Measurements from ENCODE around the gene SAT2. TPM values are rescaled to one million over a fixed set of nuclear protein-coding genes. Genes with fewer than 3 reads are reported as not detected.
A peak's percentile ranks its signal among the peaks of the same experiment; 100 is the strongest.

SAT2 gene
- total RNA-seq, 1 donor from 2014 or later, result 73.5 TPM

DNA sequence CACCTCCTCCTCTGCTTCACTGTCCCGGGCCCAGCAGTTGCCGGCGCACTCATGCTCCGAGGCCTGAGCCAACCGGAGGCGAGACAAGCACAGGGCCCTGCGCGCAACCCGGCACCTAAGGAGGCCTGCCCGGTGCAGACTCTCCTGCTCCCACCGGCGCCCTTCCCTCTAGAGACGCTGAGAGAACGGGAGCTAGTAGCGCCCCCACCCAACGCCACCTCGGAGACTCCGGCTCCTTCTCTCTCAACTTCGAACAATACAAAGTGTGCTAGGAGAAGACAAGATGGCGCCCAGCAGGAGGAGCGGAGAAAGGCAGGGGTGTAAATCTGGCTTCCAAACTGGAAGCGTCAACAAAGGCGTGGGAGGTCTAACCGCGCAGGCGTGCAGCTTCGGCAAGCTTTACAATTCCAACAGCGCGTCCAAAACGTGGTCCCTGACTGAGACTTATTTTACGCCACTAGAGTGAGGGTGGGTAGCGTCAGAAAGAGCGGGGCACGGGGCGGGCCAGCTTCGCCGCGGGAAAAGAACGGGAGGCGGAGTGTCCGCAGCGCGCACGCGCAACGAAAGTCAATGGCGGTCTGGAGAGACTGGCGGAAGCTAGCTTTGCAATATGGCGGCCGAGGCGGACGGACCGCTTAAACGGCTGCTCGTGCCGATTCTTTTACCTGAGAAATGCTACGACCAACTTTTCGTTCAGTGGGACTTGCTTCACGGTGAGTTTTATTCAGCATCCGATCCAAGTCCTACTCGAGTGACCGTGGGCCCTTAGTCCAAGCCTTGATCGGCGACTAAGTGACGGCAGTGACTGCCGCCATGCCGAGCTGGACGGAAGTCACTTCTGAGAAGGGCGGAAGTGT lies 44.1 kb downstream of the SAT2 start, which contains the start of gene MPDU1:
TSS of gene MPDU1 (plus strand) at position 600 of the 857 bp plus-strand sequence. CDS start at position 611, 11 bp downstream.
- H3K9me3 ChIP-seq (replicated peaks), result no peaks in the 10 kb centered on the region
- peaks cover 80% of the 10 kb centered on the region for H3K4me1 ChIP-seq
- intact Hi-C loops (cut with micrococcal nuclease), result no loop called here
- peak; percentile 96 for DNase-seq
- H3K27ac ChIP-seq (replicated peaks), result peak within 1 kb of the TSS; percentile 96
- H3K4me3 ChIP-seq, result peak within 1 kb of the TSS; percentile 76
- no peak for TF ChIP-seq CTCF (IDR thresholded peaks at IDR 0.05; ENCODE audit: borderline replicate concordance)
- H3K36me3 ChIP-seq, result peaks cover 19% of the 10 kb centered on the region
- H3K27me3 ChIP-seq (ENCODE audit: low read depth), result no peaks in the 10 kb centered on the region

- Histone ChIP-seq H3K27me3 (ENCODE audit: low read depth) (no peaks in the 10 kb centered on the region), H3K4me3 (peak overlapping the region; percentile 76), H3K9me3 (replicated peaks) (no peaks in the 10 kb centered on the region), H3K36me3 (peaks cover 25% of the 10 kb centered on the region), H3K27ac (replicated peaks) (peak overlapping the region; percentile 96), H3K4me1 (peaks cover 77% of the 10 kb centered on the region)
- no peak for TF ChIP-seq CTCF (IDR thresholded peaks at IDR 0.05; ENCODE audit: borderline replicate concordance)
- no peak for DNase-seq
- intact Hi-C loops (cut with micrococcal nuclease), result no loop called here
Observed at GRCh38 chr17:7582396-7583252, 45.0 kb downstream of the SAT2 start.

DNA sequence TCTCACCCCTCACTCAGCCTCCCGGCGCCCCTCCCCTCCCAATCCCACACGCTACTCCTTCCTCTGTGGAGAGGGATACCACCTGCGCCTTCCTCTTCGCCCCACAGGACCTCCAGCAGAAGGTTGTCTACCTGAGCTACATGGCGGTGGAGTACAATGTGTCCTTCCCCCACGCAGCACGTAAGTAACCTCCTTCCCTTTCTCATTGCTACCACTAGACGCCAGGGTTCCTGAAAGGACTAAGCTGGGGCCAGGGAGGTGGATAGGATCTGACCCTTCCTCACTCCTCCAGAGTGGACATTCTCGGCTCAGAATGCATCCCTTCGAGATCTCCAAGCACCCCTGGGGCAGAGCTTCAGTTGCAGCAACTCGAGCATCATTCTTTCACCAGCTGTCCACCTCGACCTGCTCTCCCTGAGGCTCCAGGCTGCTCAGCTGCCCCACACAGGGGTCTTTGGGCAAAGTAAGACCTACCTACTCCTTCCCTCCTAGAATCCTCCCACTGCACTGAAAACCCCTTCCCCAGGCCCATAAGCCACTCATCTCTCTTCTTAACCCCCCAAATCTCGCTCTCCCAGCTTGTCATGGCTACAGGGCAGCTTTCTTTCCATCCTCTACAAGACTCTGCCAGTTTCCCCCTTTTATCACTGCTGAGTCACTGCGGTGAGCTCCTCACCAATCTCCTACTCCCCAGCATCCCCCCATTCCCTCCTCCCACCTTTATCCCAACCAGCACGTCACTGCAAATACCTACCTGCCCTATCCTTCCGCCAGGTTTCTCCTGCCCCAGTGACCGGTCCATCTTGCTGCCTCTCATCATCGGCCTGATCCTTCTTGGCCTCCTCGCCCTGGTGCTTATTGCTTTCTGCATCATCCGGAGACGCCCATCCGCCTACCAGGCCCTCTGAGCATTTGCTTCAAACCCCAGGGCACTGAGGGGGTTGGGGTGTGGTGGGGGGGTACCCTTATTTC lies 46.7 kb downstream of the SAT2 start:
- no peak for DNase-seq
- intact Hi-C loops (cut with micrococcal nuclease), result no loop called here
- Histone ChIP-seq H3K4me3 (peak overlapping the region; percentile 76), H3K4me1 (peaks cover 87% of the 10 kb centered on the region), H3K27me3 (ENCODE audit: low read depth) (no peaks in the 10 kb centered on the region), H3K36me3 (peaks cover 36% of the 10 kb centered on the region), H3K9me3 (replicated peaks) (no peaks in the 10 kb centered on the region), H3K27ac (replicated peaks) (peak overlapping the region; percentile 96)
- no peak for TF ChIP-seq CTCF (IDR thresholded peaks at IDR 0.05; ENCODE audit: borderline replicate concordance)

DNA sequence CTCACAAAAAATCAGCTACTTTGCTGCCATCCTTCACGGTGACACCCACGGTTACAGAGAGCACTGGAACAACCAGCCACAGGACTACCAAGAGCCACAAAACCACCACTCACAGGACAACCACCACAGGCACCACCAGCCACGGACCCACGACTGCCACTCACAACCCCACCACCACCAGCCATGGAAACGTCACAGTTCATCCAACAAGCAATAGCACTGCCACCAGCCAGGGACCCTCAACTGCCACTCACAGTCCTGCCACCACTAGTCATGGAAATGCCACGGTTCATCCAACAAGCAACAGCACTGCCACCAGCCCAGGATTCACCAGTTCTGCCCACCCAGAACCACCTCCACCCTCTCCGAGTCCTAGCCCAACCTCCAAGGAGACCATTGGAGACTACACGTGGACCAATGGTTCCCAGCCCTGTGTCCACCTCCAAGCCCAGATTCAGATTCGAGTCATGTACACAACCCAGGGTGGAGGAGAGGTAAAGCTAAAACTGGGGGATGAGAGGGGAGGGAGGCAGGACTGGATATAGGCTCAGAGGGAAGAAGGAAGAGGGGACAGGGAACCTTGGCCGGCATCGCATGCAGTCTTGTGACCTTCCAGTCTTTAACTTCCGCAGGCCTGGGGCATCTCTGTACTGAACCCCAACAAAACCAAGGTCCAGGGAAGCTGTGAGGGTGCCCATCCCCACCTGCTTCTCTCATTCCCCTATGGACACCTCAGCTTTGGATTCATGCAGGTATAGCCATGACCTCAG lies 47.6 kb downstream of the SAT2 start:
- H3K9me3 ChIP-seq (replicated peaks), result no peaks in the 10 kb centered on the region
- no peak for DNase-seq
- peak overlapping the region; percentile 76 for H3K4me3 ChIP-seq
- peaks cover 88% of the 10 kb centered on the region for H3K4me1 ChIP-seq
- no peaks in the 10 kb centered on the region for H3K27me3 ChIP-seq (ENCODE audit: low read depth)
- intact Hi-C loops (cut with micrococcal nuclease), result no loop called here
- H3K36me3 ChIP-seq, result peaks cover 43% of the 10 kb centered on the region
- H3K27ac ChIP-seq (replicated peaks), result peak overlapping the region; percentile 96
- TF ChIP-seq CTCF (IDR thresholded peaks at IDR 0.05; ENCODE audit: borderline replicate concordance), result no peak
